GM12891 (cell line): Measurements from ENCODE around the gene TMEM258.

Experiments
- PAX5 ChIP-seq: IDR thresholded peaks from 2 replicates; pipeline ENCODE4 v1.6.1; 2011; ENCODE audit warnings: low read length, moderate library complexity, mild to moderate bottlenecking; ENCODE audit not compliant: insufficient read depth, severe bottlenecking
- POLR2A ChIP-seq: IDR thresholded peaks from 2 replicates; pipeline ENCODE4 v1.6.1; 2011; ENCODE audit warnings: low read depth, low read length, control low read depth
- POLR2AphosphoS5 ChIP-seq: IDR thresholded peaks from 2 replicates; pipeline ENCODE4 v1.6.1; 2011; ENCODE audit warnings: low read depth, low read length, control low read depth
- POU2F2 ChIP-seq: IDR thresholded peaks from 2 replicates; pipeline ENCODE4 v1.6.1; 2011; ENCODE audit warnings: low read depth, mild to moderate bottlenecking, control low read depth, low read length, moderate library complexity
- SPI1 ChIP-seq: IDR thresholded peaks from 2 replicates; pipeline ENCODE4 v1.6.1; 2011; ENCODE audit warnings: low read depth, low read length, control low read depth
- TAF1 ChIP-seq: IDR thresholded peaks from 2 replicates; pipeline ENCODE4 v1.6.1; 2011; ENCODE audit warnings: low read depth, low read length, control low read depth

DNA sequence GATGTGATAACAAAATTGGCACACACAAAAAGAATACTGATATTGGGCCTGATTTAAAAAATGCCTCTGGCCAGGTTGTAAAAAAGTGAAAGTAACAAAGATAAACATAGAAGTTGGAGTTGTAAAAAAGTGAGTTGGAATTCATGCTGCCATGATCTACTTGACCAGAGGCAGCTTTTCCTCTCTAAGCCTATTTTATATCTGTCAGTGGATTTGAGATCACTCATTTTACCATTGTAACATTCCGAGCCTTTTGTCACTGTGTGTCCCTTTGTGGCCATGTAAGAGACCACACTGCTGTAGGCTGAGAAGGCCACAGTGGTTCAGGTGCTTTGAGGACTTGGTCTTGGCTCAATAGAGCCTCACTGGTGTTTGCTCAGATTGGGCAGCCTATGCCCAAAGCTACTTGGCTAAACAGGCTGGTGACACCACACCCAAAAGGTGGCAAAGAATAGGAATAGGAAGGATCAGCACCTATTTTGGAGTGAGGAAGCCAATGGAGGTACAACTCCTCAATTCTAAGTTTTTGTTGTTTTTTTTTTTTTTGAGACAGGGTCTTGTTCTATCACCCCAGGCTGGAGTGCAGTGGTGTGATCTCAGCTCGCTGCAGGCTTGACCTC is 7.4 kb upstream of the TMEM258 start:
- TF ChIP-seq POLR2A (no peak), TAF1 (no peak), POLR2AphosphoS5 (no peak), POU2F2 (no peak), PAX5 (no peak), SPI1 (no peak)
